Liver (tissue), 9 donors: ENCODE data around the gene ANKRD11. TPM values are rescaled to one million over a fixed set of nuclear protein-coding genes. Genes with fewer than 3 reads are reported as not detected.
A peak's percentile ranks its signal among the peaks of the same experiment; 100 is the strongest.

ENCODE experiments used
- DNase-seq: peaks from one replicate; pipeline ENCODE4 v3.0.0-alpha.2; 2017; ENCODE audit warnings: low spot score
- H3K27ac ChIP-seq, 2 donors: one replicate each; pipeline ENCODE4 v1.7.0; 2013; ENCODE audit warnings: inconsistent platforms in 2 of 2, low read length in 2 of 2, control low read depth in 1 of 2, low read depth in 1 of 2, mild to moderate bottlenecking in 1 of 2
- H3K27me3 ChIP-seq, 4 donors: one replicate each; pipeline versions ENCODE4 v1.6.1 to v1.7.0; 2013; ENCODE audit warnings: low read length in 3 of 4, inconsistent platforms in 1 of 4, mild to moderate bottlenecking in 1 of 4, moderate library complexity in 1 of 4; ENCODE audit not compliant: control insufficient read depth in 4 of 4, insufficient read depth in 4 of 4
- H3K36me3 ChIP-seq, 4 donors: one replicate each; pipeline versions ENCODE4 v1.6.1 to v1.7.0; 2013; ENCODE audit warnings: low read length in 3 of 4, mild to moderate bottlenecking in 3 of 4, low read depth in 1 of 4, moderate library complexity in 1 of 4; ENCODE audit not compliant: control insufficient read depth in 4 of 4, insufficient read depth in 3 of 4
- H3K4me1 ChIP-seq, 4 donors: one replicate each; pipeline versions ENCODE4 v1.6.1 to v1.7.0; 2013; ENCODE audit warnings: low read length in 3 of 4, mild to moderate bottlenecking in 3 of 4, moderate library complexity in 1 of 4; ENCODE audit not compliant: control insufficient read depth in 4 of 4, insufficient read depth in 4 of 4
- H3K4me3 ChIP-seq, 3 donors: one replicate each; pipeline versions ENCODE4 v1.6.1 to v1.7.0; 2013; ENCODE audit warnings: low read length in 3 of 3, control low read depth in 1 of 3, low read depth in 1 of 3, mild to moderate bottlenecking in 1 of 3
- H3K9ac ChIP-seq, 2 donors: one replicate each; pipeline ENCODE4 v1.7.0; 2013; ENCODE audit warnings: low read length in 2 of 2, mild to moderate bottlenecking in 2 of 2, moderate library complexity in 2 of 2, control low read depth in 1 of 2, low read depth in 1 of 2
- H3K9me3 ChIP-seq, 4 donors: one replicate each; pipeline versions ENCODE4 v1.6.1 to v1.7.0; 2013; ENCODE audit warnings: low read length in 3 of 4; ENCODE audit not compliant: control insufficient read depth in 4 of 4
- EGR1 ChIP-seq, 2 donors: IDR thresholded peaks; 2 replicates each; pipeline ENCODE4 v1.6.1; 2016 to 2018; ENCODE audit warnings: antibody characterized with exemption in 2 of 2, low read depth in 2 of 2
- FOXA1 ChIP-seq: IDR thresholded peaks from 2 replicates; pipeline ENCODE4 v1.6.1; 2016; ENCODE audit warnings: antibody characterized with exemption
- GABPA ChIP-seq, 2 donors: IDR thresholded peaks in 1 of 2; conservative IDR thresholded peaks in 1 of 2; 2 replicates each; pipeline ENCODE4 v1.6.1; 2016; ENCODE audit warnings: antibody characterized with exemption in 2 of 2, mild to moderate bottlenecking in 1 of 2, moderate library complexity in 1 of 2
- HNF4A ChIP-seq, 2 donors: conservative IDR thresholded peaks; 2 replicates each; pipeline ENCODE4 v1.6.1; 2016; ENCODE audit warnings: antibody characterized with exemption in 2 of 2, mild to moderate bottlenecking in 2 of 2
- HNF4G ChIP-seq: IDR thresholded peaks from 2 replicates; pipeline ENCODE4 v1.6.1; 2016; ENCODE audit warnings: antibody characterized with exemption
- JUND ChIP-seq, 2 donors: IDR thresholded peaks; 2 replicates each; pipeline ENCODE4 v1.6.1; 2016; ENCODE audit warnings: antibody characterized with exemption in 2 of 2
- MAX ChIP-seq: IDR thresholded peaks from 2 replicates; pipeline ENCODE4 v1.6.1; 2016; ENCODE audit warnings: antibody characterized with exemption
- NR2F2 ChIP-seq: IDR thresholded peaks from 2 replicates; pipeline ENCODE4 v1.6.1; 2016; ENCODE audit warnings: antibody characterized with exemption
- RAD21 ChIP-seq, 2 donors: IDR thresholded peaks; 2 replicates each; pipeline ENCODE4 v1.6.1; 2016; ENCODE audit warnings: antibody characterized with exemption in 2 of 2, mild to moderate bottlenecking in 2 of 2
- RXRA ChIP-seq, 2 donors: IDR thresholded peaks; 2 replicates each; pipeline ENCODE4 v1.6.1; 2017 to 2018; ENCODE audit warnings: antibody characterized with exemption in 2 of 2, mild to moderate bottlenecking in 1 of 2
- SP1 ChIP-seq: IDR thresholded peaks from 2 replicates; pipeline ENCODE4 v1.6.1; 2018; ENCODE audit warnings: antibody characterized with exemption, mild to moderate bottlenecking
- TAF1 ChIP-seq: conservative IDR thresholded peaks from 2 replicates; pipeline ENCODE4 v1.6.1; 2016; ENCODE audit warnings: antibody characterized with exemption, mild to moderate bottlenecking
- ZBTB33 ChIP-seq: IDR thresholded peaks from 2 replicates; pipeline ENCODE4 v1.6.1; 2016; ENCODE audit warnings: antibody characterized with exemption
- WGBS: extraction: QIAGEN DNeasy Blood & Tissue Kit; methylation state at CpG from one replicate; pipeline ENCODE4 v1.1.7; 2013; 5-methylcytosine and 5-hydroxymethylcytosine counted together
- polyA plus RNA-seq, 2 donors: library from polyadenylated mRNA; stranded (reverse) in 1 of 2; unstranded in 1 of 2; fragments of 200-250 nt in 1 of 2; fragments of >200 nt in 1 of 2; fragmentation: Nextera tagmentation in 1 of 2; extraction: Ambion mirVana in 1 of 2; gene quantifications; one replicate each; pipeline versions ENCODE4 v1.2.1 to v1.2.3, GENCODE V29; 2013 to 2015
- total RNA-seq, 2 donors: library from RNA; depleted of rRNA; stranded (reverse); fragments of >200 nt; gene quantifications; one replicate each; pipeline ENCODE4 v1.2.3, GENCODE V29; 2014
- TF ChIP-seq, protein P1 (sequence below): fragments of 150-350 bp; IDR thresholded peaks from 2 replicates; pipeline ENCODE4 v1.5.1; 2017; ENCODE audit warnings: improper control_type of control experiment, low read depth, low read length; ENCODE audit not compliant: missing input control
- donor health status: healthy.
- donor health status: healthy.
- donor health status: healthy.
- donor health status: healthy.
- donor health status: healthy.

ANKRD11 gene
- total and polyA plus RNA-seq, 4 donors, result 16.3 to 55.1 (median 28.0) TPM

DNA sequence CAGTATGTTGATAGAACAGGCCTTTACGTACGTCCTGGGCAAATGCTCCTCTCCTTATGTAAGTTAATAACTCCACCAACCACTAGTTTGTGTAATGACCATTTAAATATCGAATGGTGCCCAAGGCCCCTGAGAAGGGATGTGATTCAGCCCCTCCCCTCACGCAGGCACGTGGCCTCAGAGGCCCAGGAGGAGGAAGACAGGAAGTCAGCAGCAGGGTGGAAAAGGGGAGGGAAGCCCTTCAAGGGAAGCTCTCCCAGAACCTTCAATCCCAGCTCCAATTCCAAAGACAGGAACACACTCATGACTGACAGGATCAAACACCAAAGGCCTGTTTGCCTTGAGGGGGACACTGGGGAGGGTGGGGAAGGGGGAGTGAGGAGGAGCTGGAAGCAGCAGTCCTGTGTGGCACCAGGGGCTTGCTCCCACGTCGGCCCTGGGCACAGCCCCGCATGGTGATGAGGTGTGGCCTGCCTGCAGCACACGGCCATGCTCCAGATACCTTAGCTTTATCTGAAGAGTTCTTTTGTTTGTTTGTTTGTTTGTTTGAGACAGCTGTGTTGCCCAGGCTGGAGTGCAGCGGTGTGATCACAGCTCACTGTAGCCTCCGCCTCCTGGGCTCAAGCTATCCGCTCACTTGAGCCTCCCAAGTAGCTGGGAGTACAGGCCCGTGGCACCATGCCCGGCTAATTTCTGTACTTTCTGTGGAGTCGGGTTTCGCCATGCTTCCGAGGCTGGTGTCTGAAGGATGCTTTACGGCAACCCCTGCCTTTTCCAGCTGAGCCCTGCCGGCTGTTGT, 167.8 kb downstream of the ANKRD11 start:
- peaks cover 12 to 57% (median 31%) of the 10 kb centered on the region in 4 donors for H3K4me1 ChIP-seq
- no peak for TF ChIP-seq TAF1
- no peak for TF ChIP-seq RAD21 (IDR thresholded peaks at IDR 0.05)
- no peak for TF ChIP-seq HNF4G
- TF ChIP-seq, protein P1, sequence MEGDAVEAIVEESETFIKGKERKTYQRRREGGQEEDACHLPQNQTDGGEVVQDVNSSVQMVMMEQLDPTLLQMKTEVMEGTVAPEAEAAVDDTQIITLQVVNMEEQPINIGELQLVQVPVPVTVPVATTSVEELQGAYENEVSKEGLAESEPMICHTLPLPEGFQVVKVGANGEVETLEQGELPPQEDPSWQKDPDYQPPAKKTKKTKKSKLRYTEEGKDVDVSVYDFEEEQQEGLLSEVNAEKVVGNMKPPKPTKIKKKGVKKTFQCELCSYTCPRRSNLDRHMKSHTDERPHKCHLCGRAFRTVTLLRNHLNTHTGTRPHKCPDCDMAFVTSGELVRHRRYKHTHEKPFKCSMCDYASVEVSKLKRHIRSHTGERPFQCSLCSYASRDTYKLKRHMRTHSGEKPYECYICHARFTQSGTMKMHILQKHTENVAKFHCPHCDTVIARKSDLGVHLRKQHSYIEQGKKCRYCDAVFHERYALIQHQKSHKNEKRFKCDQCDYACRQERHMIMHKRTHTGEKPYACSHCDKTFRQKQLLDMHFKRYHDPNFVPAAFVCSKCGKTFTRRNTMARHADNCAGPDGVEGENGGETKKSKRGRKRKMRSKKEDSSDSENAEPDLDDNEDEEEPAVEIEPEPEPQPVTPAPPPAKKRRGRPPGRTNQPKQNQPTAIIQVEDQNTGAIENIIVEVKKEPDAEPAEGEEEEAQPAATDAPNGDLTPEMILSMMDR, result no peak
- TF ChIP-seq SP1, result no peak
- no peak for TF ChIP-seq MAX
- no peak overlapping the region for H3K4me3 ChIP-seq
- no peaks in the 10 kb centered on the region for H3K36me3 ChIP-seq
- WGBS, result 76% methylated on average over 19 of the region's 19 CpGs
- no peaks in the 10 kb centered on the region for H3K9me3 ChIP-seq
- H3K9ac ChIP-seq, result no peak overlapping the region
- DNase-seq, result no peak
- no peaks in the 10 kb centered on the region for H3K27me3 ChIP-seq
- H3K27ac ChIP-seq, result peak overlapping the region in 1 of 2 donors; percentile 9

- no peak overlapping the region for H3K9ac ChIP-seq
- TF ChIP-seq TAF1 (no peak), JUND (IDR thresholded peaks at IDR 0.05) (no peak), GABPA (IDR thresholded peaks at IDR 0.05 in 1 of 2, conservative IDR thresholded peaks at IDR 0.05 in 1 of 2) (no peak), RXRA (IDR thresholded peaks at IDR 0.05) (no peak), RAD21 (IDR thresholded peaks at IDR 0.05) (no peak), SP1 (no peak), EGR1 (IDR thresholded peaks at IDR 0.05; ENCODE audit: low read depth in 2 of 2) (no peak), ZBTB33 (no peak), NR2F2 (no peak), FOXA1 (no peak), HNF4A (conservative IDR thresholded peaks at IDR 0.05) (no peak)
- no peaks in the 10 kb centered on the region for H3K36me3 ChIP-seq
- peak overlapping the region; percentile 53 to 82 for H3K27ac ChIP-seq
- no peak overlapping the region for H3K4me3 ChIP-seq
- no peaks in the 10 kb centered on the region for H3K27me3 ChIP-seq
- H3K9me3 ChIP-seq, result no peaks in the 10 kb centered on the region
- peaks cover 15 to 58% (median 30%) of the 10 kb centered on the region in 4 donors for H3K4me1 ChIP-seq
- WGBS, result 71% methylated on average over 30 of the region's 30 CpGs
- no peak for DNase-seq
Measured at GRCh38 chr16:89320782-89321501, 169.4 kb downstream of the ANKRD11 start.
